Kidney (tissue), 14 donors: ENCODE measurements around the gene VAT1L. TPM values are rescaled to one million over a fixed set of nuclear protein-coding genes. Genes with fewer than 3 reads are reported as not detected.

Source experiments
- DNase-seq, 5 donors: peaks; one replicate each; pipeline ENCODE4 v3.0.0-alpha.2; 2013 to 2020
- FAIRE-seq: peaks from 2 replicates; lab custom pipeline; 2012; peaks lifted over from hg19 to GRCh38; lab: Jason Lieb, UNC
- H3K27ac ChIP-seq, 2 donors: one replicate each; pipeline ENCODE4 v1.7.0; 2013; ENCODE audit warnings: low read depth in 2 of 2, low read length in 2 of 2, inconsistent platforms in 1 of 2
- H3K27me3 ChIP-seq: one replicate; pipeline ENCODE4 v1.7.1; 2013; ENCODE audit warnings: low read length, inconsistent platforms; ENCODE audit not compliant: control insufficient read depth, insufficient read depth
- H3K36me3 ChIP-seq, 3 donors: one replicate each; pipeline versions ENCODE4 v1.7.0 to v1.7.1; 2013; ENCODE audit warnings: low read length in 3 of 3, control low read depth in 1 of 3, inconsistent platforms in 1 of 3; ENCODE audit not compliant: insufficient read depth in 3 of 3, control insufficient read depth in 2 of 3
- H3K4me1 ChIP-seq, 3 donors: one replicate each; pipeline versions ENCODE4 v1.7.0 to v1.7.1; 2013; ENCODE audit warnings: low read length in 3 of 3, inconsistent platforms in 1 of 3, low read depth in 1 of 3; ENCODE audit not compliant: control insufficient read depth in 2 of 3, insufficient read depth in 2 of 3
- H3K4me3 ChIP-seq, 3 donors: one replicate each; pipeline versions ENCODE4 v1.7.0 to v1.8.1; 2013; ENCODE audit warnings: low read length in 3 of 3, control low read depth in 1 of 3, inconsistent platforms in 1 of 3
- H3K9ac ChIP-seq, 3 donors: one replicate each; pipeline versions ENCODE4 v1.7.0 to v1.7.1; 2013; ENCODE audit warnings: low read length in 3 of 3, control low read depth in 1 of 3, inconsistent platforms in 1 of 3
- H3K9me3 ChIP-seq, 3 donors: one replicate each; pipeline versions ENCODE4 v1.7.0 to v1.7.1; 2013; ENCODE audit warnings: low read length in 3 of 3, control low read depth in 1 of 3, inconsistent platforms in 1 of 3; ENCODE audit not compliant: control insufficient read depth in 2 of 3, insufficient read depth in 1 of 3
- intact Hi-C: fragments of 100-400 bp; cut with DNase I; formaldehyde crosslinking; loops from one replicate; pipeline ENCODE4 v1.11.1; 2022
- polyA plus RNA-seq: library from polyadenylated mRNA; stranded (reverse); fragments of 350-450 nt; fragmentation: Illumina TruSeq; extraction: RNeasy Lipid Tissue Mini Kit (QIAGEN cat#74804); gene quantifications from one replicate; pipeline ENCODE4 v1.2.3, GENCODE V29; 2014; ENCODE audit warnings: low read depth, low replicate concordance; ENCODE audit not compliant: insufficient read depth
- total RNA-seq: library from RNA; stranded (reverse); fragmentation: NEBNext Ultra II Directional; extraction: Animal tissue kit (Norgen Biotek cat#: 25700); gene quantifications from one replicate; pipeline ENCODE4 v1.2.1, GENCODE V29; 2021
- TF ChIP-seq, protein P1 (sequence below): IDR thresholded peaks from 3 replicates; pipeline ENCODE4 v1.5.1; 2012; ENCODE audit warnings: mild to moderate bottlenecking, moderate library complexity, borderline replicate concordance; ENCODE audit not compliant: insufficient read depth; ENCODE audit errors: extremely low read depth
- donor health status: control.
- donor health status: control.
- donor health status: control.
- donor health status: control.
- donor health status: control.
- donor health status: DM: yes; HTN: yes; CAD: no.
- donor health status: Normal renal cell carcinoma (clear cell type).

VAT1L gene
- total and polyA plus RNA-seq, 2 donors from 2014 or later = 0.85 to 4.5 TPM

DNA sequence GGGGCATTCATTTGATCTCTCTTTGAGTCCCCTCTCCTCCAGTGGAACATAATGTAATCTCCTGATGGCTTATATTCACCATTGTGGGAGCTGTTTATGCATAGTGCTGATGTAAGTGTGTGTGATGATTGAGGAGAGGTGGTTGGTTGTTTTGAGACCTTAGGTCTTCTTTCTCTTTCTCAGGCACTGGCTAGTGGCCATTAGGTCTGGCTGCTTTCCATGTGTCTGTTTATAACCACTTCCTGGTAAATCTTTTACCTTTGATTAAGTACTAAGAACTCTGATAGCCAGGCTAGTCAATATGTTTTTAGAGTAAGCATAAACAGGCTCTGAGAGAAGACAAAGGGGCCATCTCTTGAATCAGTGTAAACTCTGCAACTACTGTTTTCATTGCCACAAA is 27.9 kb downstream of the VAT1L start:
- H3K9ac ChIP-seq = no peak overlapping the region
- DNase-seq = no peak

DNA sequence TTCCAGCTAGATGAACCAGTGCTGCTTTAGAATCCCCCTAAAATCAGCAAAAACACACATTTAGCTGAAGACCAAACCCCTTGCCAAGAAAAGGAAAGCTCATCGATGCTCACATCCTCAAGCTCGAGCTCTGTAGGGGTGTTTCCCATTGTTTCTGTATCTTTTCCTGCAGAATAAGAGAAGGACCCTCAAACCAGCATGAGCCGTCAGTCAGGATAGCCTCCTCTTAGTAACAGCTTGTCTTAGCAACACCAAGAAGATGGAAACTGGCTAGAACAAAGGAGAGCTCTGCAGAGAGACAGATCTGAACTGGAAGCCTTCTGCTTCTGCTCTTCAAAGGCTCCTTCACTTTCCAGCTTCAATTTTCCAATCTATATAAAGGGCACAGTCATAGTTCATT is 32.0 kb downstream of the VAT1L start:
- no peak for DNase-seq
- TF ChIP-seq, protein P1, sequence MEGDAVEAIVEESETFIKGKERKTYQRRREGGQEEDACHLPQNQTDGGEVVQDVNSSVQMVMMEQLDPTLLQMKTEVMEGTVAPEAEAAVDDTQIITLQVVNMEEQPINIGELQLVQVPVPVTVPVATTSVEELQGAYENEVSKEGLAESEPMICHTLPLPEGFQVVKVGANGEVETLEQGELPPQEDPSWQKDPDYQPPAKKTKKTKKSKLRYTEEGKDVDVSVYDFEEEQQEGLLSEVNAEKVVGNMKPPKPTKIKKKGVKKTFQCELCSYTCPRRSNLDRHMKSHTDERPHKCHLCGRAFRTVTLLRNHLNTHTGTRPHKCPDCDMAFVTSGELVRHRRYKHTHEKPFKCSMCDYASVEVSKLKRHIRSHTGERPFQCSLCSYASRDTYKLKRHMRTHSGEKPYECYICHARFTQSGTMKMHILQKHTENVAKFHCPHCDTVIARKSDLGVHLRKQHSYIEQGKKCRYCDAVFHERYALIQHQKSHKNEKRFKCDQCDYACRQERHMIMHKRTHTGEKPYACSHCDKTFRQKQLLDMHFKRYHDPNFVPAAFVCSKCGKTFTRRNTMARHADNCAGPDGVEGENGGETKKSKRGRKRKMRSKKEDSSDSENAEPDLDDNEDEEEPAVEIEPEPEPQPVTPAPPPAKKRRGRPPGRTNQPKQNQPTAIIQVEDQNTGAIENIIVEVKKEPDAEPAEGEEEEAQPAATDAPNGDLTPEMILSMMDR = no peak
- no peaks in the 10 kb centered on the region for H3K36me3 ChIP-seq
- no peaks in the 10 kb centered on the region for H3K9me3 ChIP-seq
- H3K9ac ChIP-seq = no peak overlapping the region
- H3K4me3 ChIP-seq = no peak overlapping the region
- H3K4me1 ChIP-seq = peaks cover 0 to 3% (median 0%) of the 10 kb centered on the region in 3 donors
- H3K27ac ChIP-seq = no peak overlapping the region
- no peak for FAIRE-seq
- H3K27me3 ChIP-seq = no peaks in the 10 kb centered on the region
- intact Hi-C loops = no loop called here

More for the DNA sequence above, 27.9 kb downstream of the VAT1L start:
- Histone ChIP-seq H3K27ac (no peak overlapping the region), H3K27me3 (no peaks in the 10 kb centered on the region), H3K4me3 (no peak overlapping the region), H3K36me3 (no peaks in the 10 kb centered on the region), H3K9me3 (no peaks in the 10 kb centered on the region), H3K4me1 (peaks cover 0 to 3% (median 0%) of the 10 kb centered on the region in 3 donors)
- no peak for FAIRE-seq
- intact Hi-C loops = no loop called here
- TF ChIP-seq, protein P1 = no peak

DNA sequence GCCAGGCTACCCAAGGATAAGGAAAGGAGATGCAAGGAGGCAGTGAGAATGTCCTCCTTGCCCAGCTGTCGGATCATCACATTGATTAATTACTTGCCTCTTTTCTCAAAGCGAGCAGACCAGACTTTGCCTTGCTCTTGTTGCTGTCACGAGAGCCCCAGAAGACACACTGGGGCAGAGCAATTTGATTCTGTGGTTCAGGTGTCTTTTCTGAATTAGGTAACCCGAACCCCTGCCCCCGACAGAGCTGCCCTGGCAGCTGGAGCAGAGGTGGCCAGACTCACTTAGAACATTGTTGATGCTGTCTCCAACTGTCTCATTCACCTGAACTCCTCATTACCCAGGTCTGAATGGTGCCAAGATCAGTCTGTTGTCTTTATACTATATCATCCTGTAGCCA is 34.3 kb downstream of the VAT1L start:
- Histone ChIP-seq H3K4me3 (no peak overlapping the region), H3K27me3 (no peaks in the 10 kb centered on the region), H3K4me1 (no peaks in the 10 kb centered on the region), H3K27ac (no peak overlapping the region), H3K9ac (no peak overlapping the region), H3K9me3 (no peaks in the 10 kb centered on the region), H3K36me3 (no peaks in the 10 kb centered on the region)
- FAIRE-seq (no peak), DNase-seq (peak in 4 of 5 donors; percentile 47 to 62 (median 59))
- TF ChIP-seq, protein P1 = no peak
- intact Hi-C loops = no loop called here

DNA sequence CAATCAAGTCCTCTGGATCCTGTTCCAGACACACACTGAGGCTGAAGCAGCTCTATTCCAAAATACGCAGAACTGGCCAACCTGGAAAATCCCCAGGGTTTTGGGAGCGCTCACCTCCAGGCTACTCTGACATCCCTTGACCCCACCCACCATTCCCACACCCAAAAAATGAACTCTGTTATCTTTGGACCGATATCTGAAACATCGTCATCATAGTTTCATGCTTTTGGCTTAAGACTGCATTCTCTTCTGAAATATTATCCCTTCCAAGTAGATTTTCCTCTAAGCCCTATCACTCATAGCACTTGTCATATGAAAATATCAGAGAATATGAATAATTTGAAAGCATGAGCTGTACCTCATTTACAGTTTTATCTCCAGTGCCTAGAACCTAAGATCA is 34.7 kb downstream of the VAT1L start:
- FAIRE-seq (no peak), DNase-seq (no peak)
- intact Hi-C loops = no loop called here
- H3K4me3 ChIP-seq = no peak overlapping the region
- no peaks in the 10 kb centered on the region for H3K9me3 ChIP-seq
- TF ChIP-seq, protein P1 = no peak
- H3K36me3 ChIP-seq = no peaks in the 10 kb centered on the region
- H3K4me1 ChIP-seq = no peaks in the 10 kb centered on the region
- no peak overlapping the region for H3K9ac ChIP-seq
- no peaks in the 10 kb centered on the region for H3K27me3 ChIP-seq
- H3K27ac ChIP-seq = no peak overlapping the region
